ENCODE data around the gene COLEC11.
"Not testable (repeated sequence)": the region's sequence is repeated elsewhere in the genome, so short reads cannot be mapped to it uniquely, and the experiment has no call there.

The COLEC11 gene

DNA sequence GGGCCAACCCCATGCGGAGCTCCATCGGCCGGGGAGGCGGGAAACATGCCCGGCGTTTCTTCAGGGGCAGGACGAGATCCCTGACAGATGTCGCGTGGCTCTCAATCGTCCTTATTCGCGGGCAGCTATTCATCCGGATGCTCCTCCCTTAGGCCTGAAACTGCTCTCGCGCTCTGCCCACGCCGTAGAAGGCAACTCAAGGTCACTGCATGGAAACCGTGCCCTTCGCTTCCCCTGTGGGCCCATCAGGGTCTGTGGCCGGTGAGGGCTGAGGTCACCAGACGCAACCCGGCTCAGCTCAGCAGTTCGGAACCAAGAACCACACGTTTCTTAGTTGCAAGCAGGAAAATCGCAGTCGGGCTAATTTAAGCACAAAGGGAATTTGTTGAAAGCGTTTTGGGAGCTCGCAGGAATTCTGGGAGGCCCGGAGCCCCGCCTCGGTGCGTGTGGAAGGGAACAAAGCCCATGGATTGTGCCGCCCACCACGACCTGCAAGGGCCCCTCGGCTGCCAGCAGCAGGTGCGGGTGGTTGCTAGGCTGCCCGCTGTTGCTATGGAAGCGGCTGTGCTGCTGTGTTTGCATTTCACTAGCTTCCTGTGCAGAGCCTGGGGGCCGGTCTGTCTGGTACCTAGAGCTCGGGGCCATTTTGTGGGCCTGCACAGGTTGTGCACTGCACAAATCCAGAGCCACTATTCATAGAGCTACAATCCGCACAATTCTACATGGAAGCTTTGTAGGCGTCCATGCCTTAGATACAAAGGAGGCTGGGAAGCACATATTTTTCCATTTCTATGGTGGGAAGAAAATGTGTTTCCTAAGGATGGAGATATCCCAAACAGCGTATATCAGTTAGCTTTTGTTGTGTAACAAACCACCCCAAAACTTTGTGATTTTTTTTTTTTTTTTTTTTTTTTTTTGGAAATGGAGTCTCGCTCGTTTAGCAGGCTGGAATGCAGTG lies 57.1 kb downstream of the COLEC11 start:
- DNase-seq (ENCODE audit: low read depth in 3 of 3, low spot score in 1 of 3) = peak; percentile 21 to 25 (median 21)

DNA sequence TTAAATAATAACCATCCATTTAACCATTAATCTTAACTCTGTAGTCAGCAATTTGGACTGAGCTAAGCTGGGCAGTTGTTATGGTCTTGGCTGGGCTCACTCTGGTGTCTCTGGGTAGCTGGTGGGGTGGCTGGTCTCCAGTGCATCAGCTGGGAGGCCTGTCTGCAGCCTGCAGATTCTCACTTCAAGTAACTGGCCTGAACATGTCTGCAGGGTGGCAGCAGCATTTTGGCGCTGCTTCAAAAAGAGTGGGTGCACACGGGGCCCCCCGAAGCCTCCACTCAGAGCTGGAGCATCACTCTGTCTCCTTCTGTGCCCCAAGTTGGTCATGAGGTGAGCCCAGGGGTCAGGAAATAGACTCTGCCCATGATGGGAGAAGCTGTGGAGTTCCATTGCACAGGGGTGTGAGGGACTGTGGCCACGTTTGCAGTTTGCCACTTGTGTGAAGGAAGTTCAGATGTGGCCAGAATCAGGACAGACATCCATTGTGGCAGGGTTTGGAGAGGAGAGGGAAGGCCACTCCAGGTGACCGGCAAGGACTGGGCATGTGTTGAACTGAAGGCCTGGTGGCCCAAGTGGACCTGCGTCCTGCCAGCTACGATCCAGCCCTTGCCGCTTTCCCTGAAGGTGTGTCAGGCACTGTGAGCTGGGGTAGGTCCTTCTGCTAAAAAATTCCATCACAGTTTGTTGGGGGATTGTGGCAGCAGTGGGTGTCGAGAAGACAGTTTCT lies 58.1 kb downstream of the COLEC11 start:
- DNase-seq (ENCODE audit: low read depth in 3 of 3, low spot score in 1 of 3) = no peak

DNA sequence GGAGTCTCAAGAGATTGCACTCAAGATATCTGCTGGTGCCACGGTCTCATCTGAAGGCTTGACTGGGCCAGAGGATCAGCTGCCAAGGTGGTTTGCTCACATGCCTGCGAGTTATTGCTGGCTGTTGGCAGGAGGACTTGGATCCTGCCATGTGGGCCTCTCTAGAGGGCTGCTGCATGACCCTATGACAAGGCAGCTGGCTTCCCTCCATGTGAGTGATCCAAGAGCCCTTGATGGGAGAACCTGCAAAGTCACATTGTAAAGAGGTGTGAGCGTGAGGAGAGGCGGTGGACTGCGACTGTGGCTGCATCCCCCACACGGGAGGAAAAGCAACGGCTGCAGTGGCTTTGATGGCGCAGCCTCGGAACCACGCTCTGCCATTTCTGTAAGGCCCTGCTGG lies 59.1 kb downstream of the COLEC11 start:
- no peak for DNase-seq (ENCODE audit: low read depth in 3 of 3, low spot score in 1 of 3)

DNA sequence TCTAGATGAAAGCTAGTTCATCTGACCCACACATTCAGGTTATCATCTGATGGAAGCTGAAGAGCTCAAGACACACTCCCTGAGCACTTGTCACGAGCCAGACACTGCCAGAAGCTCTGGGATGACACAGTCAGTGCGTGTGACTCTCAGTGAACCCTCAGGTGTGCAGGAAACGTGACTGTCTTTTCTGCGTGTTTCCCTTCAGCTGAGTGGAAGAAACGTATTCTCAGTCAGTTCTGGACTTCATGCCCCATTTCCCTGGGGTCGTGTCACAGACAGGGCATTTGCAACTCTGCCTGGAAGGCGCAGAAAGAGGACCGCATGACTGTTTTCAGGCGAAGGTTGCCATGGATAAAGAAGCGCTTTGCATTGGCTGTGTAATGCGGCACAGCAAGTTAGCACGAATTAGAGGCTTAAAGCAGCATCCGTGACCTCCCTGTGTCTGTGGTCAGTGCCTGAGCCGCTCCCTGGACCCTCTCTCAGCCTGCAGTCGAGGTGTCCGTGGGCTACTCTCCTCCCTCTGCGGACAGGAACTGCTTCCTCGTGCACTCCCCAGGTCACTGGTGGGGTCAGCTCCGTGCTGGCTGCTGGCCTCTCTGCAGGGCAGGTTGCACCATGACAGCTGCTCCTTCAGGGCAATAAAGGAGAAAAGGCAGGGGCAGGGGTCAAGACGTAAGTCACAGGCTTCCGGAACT lies 59.8 kb downstream of the COLEC11 start:
- no peak for DNase-seq (ENCODE audit: low read depth in 3 of 3, low spot score in 1 of 3)

DNA sequence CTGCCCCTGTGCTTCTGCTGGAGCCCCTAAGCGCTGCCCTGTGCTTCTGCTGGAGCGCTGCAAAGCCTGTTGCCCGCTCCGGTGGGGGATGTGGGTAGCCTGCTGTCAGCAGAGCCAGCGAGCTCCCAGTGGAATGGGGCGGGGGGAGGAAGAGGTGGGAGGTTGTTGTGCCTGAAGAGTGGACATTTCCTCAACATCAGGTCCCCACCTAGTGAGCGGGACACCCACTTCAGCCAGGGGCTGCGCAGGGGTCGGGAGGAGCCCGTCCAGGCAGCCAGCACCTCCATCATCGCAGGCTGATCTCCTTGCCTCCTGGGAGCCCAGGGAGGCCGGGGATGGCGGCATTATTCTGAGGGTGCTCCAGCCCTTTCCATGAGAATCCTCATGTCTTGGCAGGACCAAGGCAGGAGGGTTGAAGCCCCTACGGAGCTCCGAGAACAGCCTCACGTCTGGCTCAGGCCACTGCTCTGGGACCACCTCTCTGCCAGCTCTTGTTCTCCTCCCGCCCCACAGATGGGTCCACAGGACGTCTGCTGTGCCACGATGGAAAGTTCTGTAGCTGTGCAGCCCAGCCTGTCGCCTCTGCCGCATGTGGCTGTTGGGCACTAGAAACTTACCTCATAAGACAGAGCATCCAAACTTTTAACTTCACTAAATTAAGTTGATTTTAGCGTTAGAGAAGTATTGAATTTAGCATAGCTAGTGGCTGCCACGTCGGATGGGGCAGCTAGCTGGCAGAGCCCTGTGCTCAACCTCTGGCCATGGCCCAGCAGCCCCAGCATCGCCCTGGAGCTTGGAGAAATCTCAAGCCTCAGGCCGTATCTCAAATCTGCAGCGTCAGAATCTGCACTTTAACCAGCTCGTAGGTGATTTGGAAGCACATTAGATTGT lies 61.2 kb downstream of the COLEC11 start:
- DNase-seq (ENCODE audit: low read depth in 3 of 3, low spot score in 1 of 3) = no peak

DNA sequence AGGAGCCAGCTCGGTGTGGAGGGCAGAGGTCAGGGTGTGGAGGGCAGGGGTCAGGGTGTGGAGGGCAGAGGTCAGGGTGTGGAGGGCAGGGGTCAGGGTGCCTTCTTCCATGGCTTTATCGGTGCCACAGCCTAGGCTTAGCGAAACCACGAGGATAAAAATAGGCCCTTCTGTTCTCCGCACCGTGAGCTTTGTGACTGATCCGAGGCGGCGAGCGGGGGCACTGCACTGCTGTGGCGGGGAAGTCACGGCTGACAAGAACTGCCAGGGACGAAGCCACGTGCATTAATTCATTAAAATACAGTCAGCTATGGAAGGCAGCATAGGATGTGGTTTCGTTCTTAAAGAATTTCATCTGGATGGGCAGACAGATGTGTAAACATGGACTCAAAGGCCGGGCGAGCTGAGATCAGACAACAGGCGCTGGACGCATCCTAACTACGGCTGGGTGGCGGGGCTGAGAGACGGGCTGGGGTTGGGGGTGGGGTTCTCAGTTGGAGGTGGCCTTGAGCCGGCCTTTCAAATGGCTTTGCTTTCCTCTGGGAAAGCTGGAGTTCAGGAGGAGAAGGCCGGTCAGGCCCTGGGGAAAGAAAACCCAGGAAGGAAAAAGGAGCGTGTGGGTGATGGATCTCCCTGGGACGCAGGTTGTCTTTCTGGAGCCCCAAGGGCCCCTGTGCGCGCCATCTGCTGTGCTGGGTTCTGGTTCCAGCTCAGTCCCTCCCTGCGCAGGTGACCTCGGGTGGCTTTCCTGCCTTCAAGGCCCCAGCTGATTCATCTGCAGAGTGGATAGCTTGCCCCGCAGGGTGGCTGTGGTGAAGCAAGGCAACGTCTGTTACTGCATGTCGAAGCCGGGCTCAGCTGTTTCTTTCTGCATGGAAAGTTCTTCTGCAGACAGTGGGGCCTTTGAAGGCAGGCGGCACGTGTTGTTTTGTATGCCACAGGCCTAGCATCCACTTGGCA lies 62.1 kb downstream of the COLEC11 start:
- DNase-seq (ENCODE audit: low read depth in 3 of 3, low spot score in 1 of 3) = no peak

DNA sequence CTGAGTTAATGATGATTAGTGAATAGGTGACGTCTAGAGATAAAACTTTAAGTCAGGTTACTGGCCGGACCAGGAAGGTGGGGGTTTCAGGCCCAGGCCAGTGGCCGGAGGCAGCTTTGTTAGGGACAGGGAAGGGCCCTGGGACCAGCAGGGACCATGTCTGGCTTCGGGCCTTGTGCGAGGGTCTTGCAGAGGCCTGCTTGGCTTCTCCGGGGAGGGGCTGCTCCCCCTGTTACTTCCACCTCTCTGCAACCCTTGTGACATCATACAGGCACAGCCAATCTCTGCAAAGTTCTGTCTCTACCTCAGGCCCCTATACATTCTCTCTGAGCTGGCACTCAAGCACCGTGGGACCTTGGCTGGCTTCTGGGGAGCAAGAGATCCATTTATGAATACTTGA lies 63.0 kb downstream of the COLEC11 start, which contains the start of gene ALLC:
Gene ALLC (plus strand): TSS at position 320 of the 400 bp plus-strand sequence. CDS start 12,958 bp downstream, outside the sequence.
- no peak for DNase-seq (ENCODE audit: low read depth in 3 of 3, low spot score in 1 of 3)

DNA sequence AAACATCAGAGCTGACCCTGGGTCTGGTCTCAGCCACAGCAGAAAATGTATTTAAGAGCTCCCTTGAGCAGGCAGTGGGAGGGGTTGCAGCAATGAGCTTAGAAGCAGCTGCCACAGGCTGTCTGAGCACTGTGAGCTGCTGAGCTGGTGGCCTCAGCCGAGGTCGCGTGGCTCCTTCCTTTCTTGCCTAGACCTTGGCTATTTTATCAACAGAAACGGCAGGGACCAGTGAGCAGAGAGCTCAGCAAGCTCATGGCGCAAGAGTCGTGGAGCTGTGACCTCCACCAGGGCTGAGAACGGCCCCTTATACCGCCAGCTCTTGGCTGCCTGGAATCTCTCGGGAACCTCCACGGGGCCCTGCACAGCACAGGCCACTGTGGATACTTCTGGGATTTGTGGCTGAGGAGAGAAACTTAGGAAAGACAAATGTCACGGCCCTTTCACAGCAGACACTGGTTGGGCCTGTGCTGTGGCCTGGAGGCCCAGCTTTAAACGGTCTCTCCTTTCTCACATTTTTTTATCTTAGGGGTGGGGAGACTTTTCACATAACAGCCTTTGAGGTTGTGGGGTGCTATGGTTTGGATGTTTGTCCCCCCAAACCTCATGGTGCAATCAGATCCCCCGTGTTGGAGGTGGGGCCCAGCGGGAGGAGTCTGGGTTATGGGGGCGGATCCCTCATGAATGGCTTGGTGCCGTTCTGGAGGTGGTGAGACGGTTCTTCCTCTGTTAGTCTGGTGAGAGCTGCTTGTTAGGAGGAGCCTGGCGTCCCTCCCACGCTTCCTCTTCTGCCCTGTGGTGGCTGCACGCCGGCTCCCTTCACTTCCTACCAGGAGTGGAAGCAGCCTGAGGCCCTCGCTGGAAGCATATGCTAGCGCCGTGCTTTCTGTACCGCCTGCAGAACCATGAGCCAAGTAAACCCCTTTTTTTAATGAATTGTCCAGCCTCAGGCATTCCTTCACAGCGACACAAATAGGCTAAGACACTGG lies 64.8 kb downstream of the COLEC11 start:
- DNase-seq (ENCODE audit: low read depth in 3 of 3, low spot score in 1 of 3) = no peak

DNA sequence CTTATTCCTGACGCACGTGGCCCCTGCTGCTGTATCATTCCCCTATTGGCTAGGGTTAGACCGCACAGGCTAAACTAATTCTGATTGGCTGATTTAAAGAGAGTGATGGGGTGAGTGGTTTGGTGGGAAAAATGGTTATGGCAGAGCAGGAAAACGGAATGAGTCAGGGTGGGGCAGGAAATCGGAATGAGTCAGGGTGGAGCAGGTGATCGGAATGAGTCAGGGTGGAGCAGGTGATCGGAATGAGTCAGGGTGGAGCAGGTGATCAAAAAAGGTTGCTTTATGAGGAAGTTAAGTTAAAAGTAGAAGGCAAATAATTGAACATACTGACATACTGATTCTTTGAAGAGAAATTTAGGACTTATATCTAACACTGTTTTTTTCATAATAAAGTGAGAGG lies 65.7 kb downstream of the COLEC11 start:
- DNase-seq (ENCODE audit: low read depth in 3 of 3, low spot score in 1 of 3) = not testable (repeated sequence)

DNA sequence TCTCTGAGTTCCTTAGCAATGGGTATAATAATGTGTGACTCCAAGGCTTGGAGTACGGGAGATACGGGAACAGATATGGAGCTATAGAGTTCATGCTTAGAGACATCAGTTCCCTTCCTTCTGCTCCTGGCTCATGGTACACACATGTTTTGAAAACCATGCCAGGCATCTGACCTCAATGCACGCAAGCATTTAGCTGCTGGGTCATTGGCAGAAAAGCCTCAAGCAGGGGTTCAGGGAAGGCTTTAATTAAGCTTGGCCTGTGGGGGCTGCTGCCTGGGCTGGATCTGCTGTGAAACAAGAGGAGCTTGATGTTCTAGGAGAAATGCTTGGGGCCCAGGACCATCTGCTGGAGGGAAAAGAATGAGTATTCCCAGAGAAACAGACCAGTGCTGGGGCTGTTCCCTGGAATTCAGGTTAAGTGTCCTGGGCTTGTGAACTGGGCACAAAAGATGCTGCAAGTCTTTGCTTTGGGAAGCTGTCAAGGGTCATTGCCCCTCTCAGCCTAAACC lies 66.3 kb downstream of the COLEC11 start:
- DNase-seq (ENCODE audit: low read depth in 3 of 3, low spot score in 1 of 3) = no peak

DNA sequence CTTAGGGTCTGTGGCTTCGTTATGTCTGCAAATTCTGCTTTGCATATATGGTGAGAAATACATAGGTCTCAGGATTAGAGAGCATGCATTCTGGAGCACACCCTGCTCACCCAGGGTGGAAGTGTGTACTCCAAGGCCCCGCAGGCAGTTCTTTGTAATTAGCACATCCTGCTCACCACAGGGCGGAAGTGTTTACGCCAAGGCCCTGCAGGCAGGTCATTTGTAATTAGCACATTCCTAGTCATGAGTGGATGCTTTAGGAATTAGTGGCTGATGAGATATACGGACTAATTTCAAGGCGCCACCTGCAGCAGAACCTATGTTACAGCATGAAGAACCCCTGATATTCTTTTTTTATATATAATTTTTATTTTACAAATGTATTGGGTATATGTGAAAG lies 67.3 kb downstream of the COLEC11 start:
- DNase-seq (ENCODE audit: low read depth in 3 of 3, low spot score in 1 of 3) = no peak

DNA sequence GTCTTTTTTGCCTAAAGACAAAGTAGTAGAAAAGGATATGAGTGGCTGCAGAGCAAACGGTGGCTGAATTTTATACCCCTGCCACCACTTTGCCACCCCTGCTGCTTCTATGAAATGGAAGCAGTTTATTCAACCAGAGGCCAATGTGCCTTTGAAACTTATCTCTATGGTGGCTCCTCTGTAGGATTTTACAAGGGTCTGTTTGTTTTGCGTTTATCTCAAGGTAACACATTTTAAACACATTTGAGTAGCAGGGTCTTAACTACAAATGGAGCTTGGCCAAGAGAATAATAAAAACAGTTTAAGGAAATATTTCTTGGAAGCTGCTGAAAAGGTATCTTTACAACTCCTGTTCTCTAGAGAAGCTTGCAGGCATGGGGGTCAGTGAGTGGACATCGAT lies 69.2 kb downstream of the COLEC11 start:
- DNase-seq (ENCODE audit: low read depth in 3 of 3, low spot score in 1 of 3) = no peak

DNA sequence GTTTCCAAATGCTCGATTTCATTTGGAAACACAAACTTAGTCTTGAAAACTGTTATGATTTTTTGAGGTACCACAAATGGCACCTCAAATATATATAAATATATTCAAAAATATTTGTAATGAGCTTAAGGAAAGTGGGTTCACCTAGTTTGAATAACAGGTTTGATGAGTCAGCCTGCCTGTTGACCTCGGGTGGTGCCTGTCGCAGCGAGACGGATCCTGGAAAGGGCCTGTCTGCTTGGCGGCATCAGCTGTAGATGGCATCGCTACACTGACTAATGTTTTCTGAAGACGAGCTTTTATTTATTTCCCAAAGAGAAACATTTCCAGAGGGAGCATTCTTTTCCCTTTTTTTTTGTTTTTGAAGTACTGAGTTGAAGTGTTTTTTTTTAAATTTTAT lies 70.0 kb downstream of the COLEC11 start:
- DNase-seq (ENCODE audit: low read depth in 3 of 3, low spot score in 1 of 3) = no peak

DNA sequence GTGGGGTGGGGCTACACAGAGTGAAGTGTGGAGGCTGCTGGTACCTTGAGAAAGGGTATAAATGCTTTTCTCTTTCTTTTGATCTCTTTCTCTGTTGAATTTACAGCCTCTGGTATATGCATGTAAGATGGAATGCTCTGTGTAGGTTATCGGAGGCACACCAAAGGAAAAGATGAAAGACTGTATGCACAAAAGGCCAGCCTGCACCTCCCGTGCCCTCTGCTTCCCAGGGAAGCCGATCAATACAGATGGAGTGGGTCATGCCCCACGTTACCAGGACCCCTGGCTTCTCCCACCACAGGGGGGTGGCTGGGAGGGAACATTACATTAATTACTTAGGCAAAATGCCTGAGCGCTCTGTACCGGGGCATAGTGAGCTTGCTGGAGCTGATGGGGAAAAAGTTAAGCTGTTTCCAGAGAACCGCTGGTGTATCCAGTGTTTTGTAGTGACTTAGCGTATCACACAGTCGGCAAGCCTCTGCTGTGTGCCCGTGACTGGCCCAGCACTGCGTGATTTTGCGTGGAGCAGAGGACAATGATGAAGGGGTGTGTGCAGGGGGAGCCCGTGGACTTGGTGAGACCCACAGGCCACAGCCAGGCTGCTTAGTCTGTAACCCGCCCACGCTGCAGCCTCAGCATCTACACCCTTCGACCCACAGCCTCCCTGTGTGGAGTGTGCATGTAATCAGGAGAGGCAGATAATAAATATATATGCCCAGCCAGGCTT lies 71.1 kb downstream of the COLEC11 start:
- DNase-seq (ENCODE audit: low read depth in 3 of 3, low spot score in 1 of 3) = no peak

DNA sequence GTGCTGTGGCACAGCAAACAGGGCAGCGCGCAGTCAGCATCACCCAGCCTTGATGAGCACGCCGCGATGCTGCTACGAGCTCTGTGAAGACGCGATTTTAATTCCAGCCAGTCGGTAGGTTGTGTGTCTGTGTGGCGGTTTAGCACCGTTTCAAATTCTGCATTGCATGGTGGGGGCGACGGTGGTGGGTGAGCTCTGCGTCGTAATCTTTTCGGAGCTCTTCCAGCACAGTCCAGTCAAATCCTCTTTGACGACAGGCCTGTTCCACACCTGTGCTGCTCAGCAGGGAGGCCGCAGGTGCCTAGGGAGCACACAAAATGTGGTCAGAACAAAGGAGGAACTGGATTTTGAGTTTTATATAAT lies 71.7 kb downstream of the COLEC11 start:
- no peak for DNase-seq (ENCODE audit: low read depth in 3 of 3, low spot score in 1 of 3)

DNA sequence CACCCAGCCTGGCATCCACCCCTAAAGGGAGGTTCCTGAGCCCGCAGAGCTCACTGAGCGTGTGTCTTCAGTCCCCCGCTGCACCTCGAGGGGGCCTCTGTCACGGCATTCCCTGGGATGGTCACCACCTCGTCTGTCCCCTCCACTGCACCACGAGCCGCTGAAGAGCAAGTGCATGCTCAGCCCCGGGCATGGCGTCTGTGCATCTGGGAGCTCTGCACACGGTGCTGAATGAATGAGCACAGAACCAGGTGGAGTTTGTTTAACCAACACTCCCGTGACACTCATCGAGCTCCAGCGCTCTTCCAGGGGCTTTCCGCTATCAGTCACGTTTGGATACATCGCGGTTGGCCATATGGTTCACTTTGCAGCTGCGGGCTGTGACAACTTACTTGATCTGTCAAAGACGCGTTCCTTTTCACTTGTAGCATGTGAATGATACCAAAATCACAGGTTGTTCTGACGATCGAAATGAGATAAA lies 72.3 kb downstream of the COLEC11 start:
- DNase-seq (ENCODE audit: low read depth in 3 of 3, low spot score in 1 of 3) = no peak

DNA sequence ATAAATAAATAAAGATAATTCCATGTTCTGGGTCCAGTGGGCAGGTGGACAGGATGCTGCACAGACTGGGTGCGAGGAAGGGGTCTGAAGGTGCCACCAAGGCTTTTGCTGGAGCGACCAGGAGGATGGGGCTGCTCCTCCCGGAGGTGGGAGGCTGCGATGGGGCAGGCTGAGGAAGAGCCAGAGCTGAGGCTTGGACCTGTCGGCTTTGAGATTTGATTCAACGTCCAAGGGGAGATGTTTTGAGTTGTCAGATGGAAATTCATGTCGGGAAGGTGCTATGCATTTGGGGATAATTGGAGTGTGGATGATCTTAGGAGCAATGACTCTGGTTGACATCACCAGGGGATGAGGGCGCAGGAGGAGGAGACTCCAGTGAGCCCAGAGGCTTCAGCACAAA lies 74.7 kb downstream of the COLEC11 start:
- DNase-seq (ENCODE audit: low read depth in 3 of 3, low spot score in 1 of 3) = no peak
